ENCODE results near the gene LAPTM4A.
"Not testable (repeated sequence)": the region's sequence is repeated elsewhere in the genome, so short reads cannot be mapped to it uniquely, and the experiment has no call there.

Gene LAPTM4A

GRCh38 chr2:20076757-20077156 is 25.3 kb upstream of the LAPTM4A start:
- DNase-seq (ENCODE audit: low read depth) = no peak

GRCh38 chr2:20074901-20075300 is 23.5 kb upstream of the LAPTM4A start:
- DNase-seq (ENCODE audit: low read depth) = no peak

- not testable (repeated sequence) for DNase-seq (ENCODE audit: low read depth)
Observed at GRCh38 chr2:20074046-20074648, 22.7 kb upstream of the LAPTM4A start.

- no peak for DNase-seq (ENCODE audit: low read depth)
Observed at GRCh38 chr2:20073460-20073859, 22.0 kb upstream of the LAPTM4A start.

GRCh38 chr2:20072436-20073158 is 21.2 kb upstream of the LAPTM4A start:
- no peak for DNase-seq (ENCODE audit: low read depth)

GRCh38 chr2:20071397-20072383 is 20.3 kb upstream of the LAPTM4A start:
- DNase-seq (ENCODE audit: low read depth) = no peak

GRCh38 chr2:20069756-20070155 is 18.3 kb upstream of the LAPTM4A start:
- no peak for DNase-seq (ENCODE audit: low read depth)

- no peak for DNase-seq (ENCODE audit: low read depth)
Observed at GRCh38 chr2:20067992-20068584, 16.7 kb upstream of the LAPTM4A start.

GRCh38 chr2:20065885-20066602 is 14.6 kb upstream of the LAPTM4A start:
- DNase-seq (ENCODE audit: low read depth) = no peak

- no peak for DNase-seq (ENCODE audit: low read depth)
Observed at GRCh38 chr2:20064841-20065240, 13.4 kb upstream of the LAPTM4A start.

- DNase-seq (ENCODE audit: low read depth) = no peak
Observed at GRCh38 chr2:20064421-20064820, 13.0 kb upstream of the LAPTM4A start.

- no peak for DNase-seq (ENCODE audit: low read depth)
Observed at GRCh38 chr2:20062615-20063545, 11.5 kb upstream of the LAPTM4A start.

- no peak for DNase-seq (ENCODE audit: low read depth)
Observed at GRCh38 chr2:20061940-20062339, 10.5 kb upstream of the LAPTM4A start.

GRCh38 chr2:20061476-20061875 is 10.0 kb upstream of the LAPTM4A start:
- DNase-seq (ENCODE audit: low read depth) = no peak

GRCh38 chr2:20060106-20060505 is 8.7 kb upstream of the LAPTM4A start:
- DNase-seq (ENCODE audit: low read depth) = no peak

- DNase-seq (ENCODE audit: low read depth) = no peak
Observed at GRCh38 chr2:20057268-20057667, 5.8 kb upstream of the LAPTM4A start.

GRCh38 chr2:20054931-20055330 is 3.5 kb upstream of the LAPTM4A start:
- DNase-seq (ENCODE audit: low read depth) = no peak

- DNase-seq (ENCODE audit: low read depth) = no peak
Observed at GRCh38 chr2:20054119-20054518, 2.7 kb upstream of the LAPTM4A start.

- no peak for DNase-seq (ENCODE audit: low read depth)
Observed at GRCh38 chr2:20052861-20053281, 1.4 kb upstream of the LAPTM4A start.

GRCh38 chr2:20052229-20052851 is 912 bp upstream of the LAPTM4A start:
- DNase-seq (ENCODE audit: low read depth) = no peak
